HG02588 (cell line): Measurements from ENCODE around the gene ARMH1.
"Not testable (repeated sequence)": the region's sequence is repeated elsewhere in the genome, so short reads cannot be mapped to it uniquely, and the experiment has no call there.

Experiments used
- ATAC-seq: cut with Tn5 transposase; IDR thresholded peaks from one replicate; pipeline ENCODE4 v1.9.1; 2021; ENCODE audit warnings: mild to moderate bottlenecking, moderate library complexity; ENCODE audit not compliant: unreplicated experiment

The ARMH1 gene

DNA sequence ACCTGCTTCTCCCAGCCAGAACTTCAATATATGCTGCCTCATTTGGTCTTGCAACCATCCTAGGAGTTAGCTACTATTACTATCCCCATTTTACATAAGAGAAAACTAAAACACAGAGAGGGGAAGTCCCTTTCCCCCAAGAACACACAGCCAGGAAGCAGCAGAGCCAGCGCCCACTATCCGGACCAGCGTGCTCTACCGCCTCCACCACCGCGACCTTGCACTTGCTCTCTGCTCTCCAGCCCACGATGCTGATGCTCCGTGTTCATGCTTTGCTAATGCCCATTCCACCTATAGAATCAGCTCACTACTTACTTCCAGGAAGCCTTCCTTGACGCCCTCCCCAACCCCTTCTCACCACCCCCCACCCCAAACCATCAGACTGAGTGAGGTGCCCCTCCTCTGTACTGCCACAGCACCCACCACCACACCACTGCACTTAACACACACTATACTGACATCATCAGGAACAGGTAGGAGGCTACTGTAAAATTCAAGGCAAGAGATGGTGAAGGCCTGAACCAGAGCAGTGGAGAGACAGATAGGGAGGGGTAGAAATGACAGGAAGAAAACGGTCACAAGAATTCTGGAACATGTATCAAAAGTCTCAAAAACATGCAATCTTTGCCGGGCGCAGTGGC lies 9.7 kb upstream of the ARMH1 start:
- ATAC-seq, result no peak

GRCh38 chr1:44666719-44667118 lies 7.8 kb upstream of the ARMH1 start:
- not testable (repeated sequence) for ATAC-seq

- no peak for ATAC-seq
These were observed 3.5 kb upstream of the ARMH1 start for GRCh38 chr1:44670751-44671640.

DNA sequence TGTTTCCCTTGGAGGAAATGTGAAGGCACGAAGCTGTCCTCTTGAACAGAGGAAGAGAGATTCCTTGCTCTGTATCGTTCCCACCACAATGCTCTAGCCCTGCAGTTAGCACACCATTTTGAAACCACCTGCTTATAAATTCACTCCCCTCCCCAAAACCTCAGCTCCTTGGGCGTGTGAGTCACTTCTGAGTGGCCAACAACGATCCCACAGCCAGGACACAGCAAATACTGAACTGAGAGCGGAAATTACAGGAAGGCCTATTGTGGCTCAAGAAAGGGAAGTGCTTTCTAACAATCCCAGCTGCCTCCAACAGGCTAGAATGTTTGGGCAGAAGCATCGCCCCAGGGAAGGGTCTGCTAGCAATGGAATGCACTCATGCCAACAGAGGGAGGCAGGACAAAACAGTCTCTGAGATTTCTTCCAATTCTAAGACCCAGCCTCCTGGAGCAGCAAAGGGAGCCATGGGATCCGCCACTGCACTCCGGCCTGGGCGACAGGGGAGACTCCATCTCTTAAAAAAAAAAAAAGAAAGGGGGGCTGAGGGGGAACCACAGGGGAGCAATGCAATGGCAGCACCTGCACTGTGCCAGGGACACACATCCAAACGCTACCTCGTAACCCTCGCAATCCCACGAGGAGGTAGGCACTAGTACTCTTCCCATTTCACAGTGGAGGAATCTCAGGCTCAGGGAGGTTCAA lies 2.1 kb upstream of the ARMH1 start:
- ATAC-seq, result no peak

GRCh38 chr1:44672961-44673674 lies 1.4 kb upstream of the ARMH1 start:
- ATAC-seq, result no peak

- peak; percentile 0 for ATAC-seq
These were observed 820 bp upstream of the ARMH1 start for GRCh38 chr1:44673675-44674112.

- ATAC-seq, result no peak
These were observed 672 bp downstream of the ARMH1 start for GRCh38 chr1:44675186-44675585.

DNA sequence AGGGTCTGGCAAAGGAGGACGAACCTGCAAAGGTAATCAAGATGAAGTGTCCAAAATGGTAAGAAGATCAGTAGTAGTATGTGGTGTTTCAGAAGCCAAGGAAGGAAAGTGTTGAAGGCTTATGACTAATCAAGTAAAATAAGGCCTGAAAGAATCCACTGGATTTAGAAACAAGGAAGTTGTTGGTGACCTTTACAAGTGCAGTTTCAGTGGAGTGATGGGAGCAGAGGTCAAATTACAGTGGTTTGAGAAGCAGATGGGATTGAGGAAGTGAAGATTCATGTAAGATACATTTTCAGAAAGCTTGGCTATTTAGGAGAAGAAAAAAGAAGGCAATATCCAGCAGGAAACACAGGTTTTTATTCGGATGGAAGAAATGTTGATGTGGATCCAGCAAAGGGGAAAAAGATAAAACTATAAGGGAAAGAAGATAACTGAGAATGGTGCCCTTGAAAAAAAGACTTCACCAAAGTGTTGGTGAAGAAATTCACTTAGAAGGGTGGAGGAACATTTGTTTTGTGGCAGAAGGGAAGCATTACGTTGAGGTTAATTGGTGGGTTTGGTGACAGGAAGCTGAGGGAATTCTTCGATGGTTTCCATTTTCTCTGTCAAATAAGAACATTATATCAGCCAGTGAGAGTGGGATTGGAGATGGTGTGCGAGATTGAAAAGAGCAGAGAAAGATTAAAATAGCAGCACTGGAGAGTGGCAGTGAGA lies 2.1 kb downstream of the ARMH1 start:
- no peak for ATAC-seq

- no peak for ATAC-seq
These were observed 2.8 kb downstream of the ARMH1 start for GRCh38 chr1:44677201-44677766.

DNA sequence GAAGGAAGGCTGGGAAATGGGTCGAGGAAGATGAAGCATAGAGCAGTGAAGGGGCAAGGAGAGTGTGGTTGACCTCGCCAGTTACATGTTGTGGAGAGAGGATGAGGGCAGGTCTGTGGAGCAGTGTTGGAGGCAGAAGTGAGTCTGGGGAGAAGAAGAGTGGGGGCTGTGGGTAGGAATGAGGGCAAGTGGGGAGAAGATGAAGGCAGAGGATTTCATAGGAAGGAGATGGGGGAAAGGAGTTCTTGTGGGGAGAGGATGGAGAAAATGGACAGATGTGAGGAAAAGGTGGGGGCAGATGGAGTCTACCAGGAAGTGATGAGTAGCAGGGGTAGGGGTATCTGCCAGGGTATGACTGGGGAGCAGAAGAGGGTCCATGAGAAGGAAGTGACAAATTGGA lies 3.6 kb downstream of the ARMH1 start:
- ATAC-seq, result no peak

DNA sequence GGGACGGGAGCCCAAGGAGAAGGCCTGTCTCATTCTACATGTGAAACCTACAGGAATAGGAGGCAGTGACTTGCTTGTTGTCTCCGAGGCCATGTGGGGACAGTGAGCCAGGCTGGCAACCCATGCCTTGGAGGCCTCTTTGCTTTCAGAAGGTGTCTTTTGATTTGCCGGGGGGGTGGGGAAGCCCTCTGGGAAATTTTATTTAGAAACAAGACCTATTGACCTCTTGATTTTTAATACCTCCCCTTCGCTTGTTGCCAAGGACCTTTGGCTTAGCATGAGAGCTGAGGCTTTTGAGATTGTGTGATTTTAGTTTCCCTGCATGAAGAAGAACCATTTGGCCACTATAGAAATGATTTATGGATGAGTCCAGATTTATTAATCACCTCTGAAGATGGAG lies 4.1 kb downstream of the ARMH1 start:
- ATAC-seq, result no peak

GRCh38 chr1:44679468-44679867 lies 5.0 kb downstream of the ARMH1 start:
- no peak for ATAC-seq

- ATAC-seq, result no peak
These were observed 7.7 kb downstream of the ARMH1 start for GRCh38 chr1:44681905-44682882.

DNA sequence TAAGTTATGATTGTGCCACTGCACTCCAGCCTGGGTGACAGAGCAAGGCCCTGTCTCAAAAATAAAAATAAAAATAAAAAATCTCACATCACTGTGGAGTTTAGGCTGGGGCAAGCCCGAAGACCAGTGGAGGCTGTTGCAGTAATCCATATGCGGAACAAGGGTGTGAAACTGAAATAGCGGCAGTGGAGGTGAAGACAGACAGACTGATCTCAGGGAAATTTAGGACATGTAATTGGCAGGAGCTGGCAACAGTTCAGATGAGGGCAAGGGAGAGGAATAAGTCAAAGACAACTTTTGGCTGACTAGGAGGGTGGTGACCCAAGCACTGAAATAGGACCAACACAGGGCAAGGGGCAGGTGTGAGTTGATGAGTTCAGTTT lies 8.4 kb downstream of the ARMH1 start:
- ATAC-seq, result no peak

DNA sequence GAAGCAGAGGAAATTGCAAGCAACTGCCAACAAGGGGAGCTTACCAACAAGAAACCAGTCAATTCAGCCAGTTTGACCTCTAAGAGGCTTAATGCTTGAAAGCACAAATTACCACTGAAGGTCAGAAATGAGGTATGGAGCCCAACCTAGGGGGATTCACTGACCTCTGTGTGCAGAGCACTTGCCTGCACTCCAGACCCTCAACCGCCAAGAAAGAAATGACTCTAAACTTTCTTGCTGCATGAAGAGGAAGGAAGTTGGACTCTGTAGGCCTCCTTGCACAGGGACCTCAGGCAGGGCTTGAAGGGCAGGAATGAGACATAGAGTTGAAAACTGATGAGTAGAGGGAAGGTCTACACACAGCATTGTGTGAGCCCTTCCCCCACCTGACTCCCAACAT lies 10.0 kb downstream of the ARMH1 start:
- peak; percentile 68 for ATAC-seq

DNA sequence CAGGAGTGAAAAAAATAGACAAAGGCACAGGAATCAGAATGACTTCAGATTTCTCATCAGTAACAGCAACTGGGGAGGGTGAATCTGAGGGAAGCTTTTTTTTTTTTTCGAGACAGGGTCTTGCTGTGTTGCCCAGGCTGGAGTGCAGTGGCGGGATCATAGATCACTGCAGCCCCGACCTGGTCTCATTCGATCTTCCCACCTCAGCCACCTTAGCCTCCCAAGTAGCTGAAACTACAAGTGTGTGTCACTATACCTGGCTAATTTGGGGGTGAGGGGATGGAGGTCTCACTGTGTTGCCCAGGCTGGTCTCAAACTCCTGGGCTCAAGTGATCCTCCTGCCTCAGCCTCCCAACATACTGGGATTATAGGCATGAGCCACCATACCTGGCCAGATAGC lies 10.7 kb downstream of the ARMH1 start:
- ATAC-seq, result no peak

GRCh38 chr1:44685881-44686280 lies 11.4 kb downstream of the ARMH1 start:
- ATAC-seq, result no peak

GRCh38 chr1:44688760-44689446 lies 14.4 kb downstream of the ARMH1 start:
- ATAC-seq, result no peak

- no peak for ATAC-seq
These were observed 14.9 kb downstream of the ARMH1 start for GRCh38 chr1:44689447-44689765.
